ENCODE data around the gene ANKRD12. TPM values are rescaled to one million over a fixed set of nuclear protein-coding genes. Genes with fewer than 3 reads are reported as not detected.
"Not testable (repeated sequence)": the region's sequence is repeated elsewhere in the genome, so short reads cannot be mapped to it uniquely, and the experiment has no call there.

The ANKRD12 gene
- polyA plus RNA-seq, 2 donors, result 6.1 to 33.0 TPM

DNA sequence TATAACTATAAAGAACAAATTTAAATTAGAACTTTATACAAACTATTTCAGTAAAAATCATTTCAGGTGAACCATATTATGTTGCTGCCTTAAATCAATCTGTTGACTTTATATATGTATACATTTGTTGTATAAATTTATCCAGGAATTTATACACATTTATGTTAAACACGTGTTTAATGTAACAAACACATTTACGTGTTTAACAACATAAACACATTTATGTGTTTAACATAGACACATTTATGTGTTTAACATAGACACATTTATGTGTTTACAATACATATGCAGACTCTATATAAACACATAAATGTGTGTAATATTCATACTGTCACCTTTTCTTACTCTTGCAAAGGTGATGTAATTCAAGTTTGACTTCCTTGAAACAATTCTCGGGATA, 122.6 kb downstream of the ANKRD12 start:
- Histone ChIP-seq H3K9me3 (ENCODE audit: control insufficient read depth in 2 of 2, insufficient read depth in 1 of 2, low read depth in 1 of 2, low read length in 1 of 2) (no peaks in the 10 kb centered on the region), H3K4me3 (ENCODE audit: low read depth in 1 of 2, low read length in 2 of 2) (no peak overlapping the region), H3K4me1 (ENCODE audit: control insufficient read depth in 2 of 2, insufficient read depth in 2 of 2, low read length in 1 of 2) (no peaks in the 10 kb centered on the region), H3K27ac (ENCODE audit: low read depth in 2 of 2, low read length in 1 of 2) (no peak overlapping the region), H3K27me3 (ENCODE audit: control insufficient read depth in 1 of 2, insufficient read depth in 2 of 2, low read length in 2 of 2) (no peaks in the 10 kb centered on the region), H3K36me3 (ENCODE audit: control insufficient read depth in 2 of 2, insufficient read depth in 2 of 2, low read length in 1 of 2) (no peaks in the 10 kb centered on the region)
- WGBS, 2 donors, result 89 to 92% methylated on average over 3 of the region's 3 CpGs

- Histone ChIP-seq H3K9me3 (ENCODE audit: control insufficient read depth in 2 of 2, insufficient read depth in 1 of 2, low read depth in 1 of 2, low read length in 1 of 2) (no peaks in the 10 kb centered on the region), H3K36me3 (ENCODE audit: control insufficient read depth in 2 of 2, insufficient read depth in 2 of 2, low read length in 1 of 2) (peaks cover 0 to 5% of the 10 kb centered on the region in 2 donors), H3K4me1 (ENCODE audit: control insufficient read depth in 2 of 2, insufficient read depth in 2 of 2, low read length in 1 of 2) (no peaks in the 10 kb centered on the region), H3K4me3 (ENCODE audit: low read depth in 1 of 2, low read length in 2 of 2) (no peak overlapping the region), H3K27ac (ENCODE audit: low read depth in 2 of 2, low read length in 1 of 2) (no peak overlapping the region), H3K27me3 (ENCODE audit: control insufficient read depth in 1 of 2, insufficient read depth in 2 of 2, low read length in 2 of 2) (no peaks in the 10 kb centered on the region)
- WGBS, 2 donors, result 82 to 87% methylated on average over 4 of the region's 4 CpGs
These were observed 124.1 kb downstream of the ANKRD12 start for GRCh38 chr18:9260388-9261380.

DNA sequence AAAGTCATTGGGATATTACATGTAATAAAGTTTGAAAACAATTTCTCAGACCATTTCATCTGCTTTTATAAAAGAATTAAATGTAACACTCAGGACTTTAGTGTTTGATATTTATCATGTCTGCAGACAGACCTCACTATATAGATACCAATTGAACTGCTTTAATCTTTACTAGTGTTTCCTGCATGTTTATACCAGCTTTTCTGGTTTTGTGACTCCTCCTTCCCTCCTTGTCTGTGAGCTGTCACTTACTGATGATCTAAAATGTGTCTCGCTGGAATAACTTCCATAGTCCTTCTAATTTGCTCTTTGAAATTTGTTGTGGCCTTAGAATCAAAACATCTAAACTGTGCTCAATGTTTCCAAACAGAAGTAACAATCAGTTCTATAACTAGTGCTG, 126.7 kb downstream of the ANKRD12 start:
- H3K36me3 ChIP-seq (ENCODE audit: control insufficient read depth in 2 of 2, insufficient read depth in 2 of 2, low read length in 1 of 2), result peaks cover 0 to 5% of the 10 kb centered on the region in 2 donors
- H3K27ac ChIP-seq (ENCODE audit: low read depth in 2 of 2, low read length in 1 of 2), result no peak overlapping the region
- 83 to 90% methylated on average over 1 of the region's 1 CpG for WGBS, 2 donors
- no peaks in the 10 kb centered on the region for H3K9me3 ChIP-seq (ENCODE audit: control insufficient read depth in 2 of 2, insufficient read depth in 1 of 2, low read depth in 1 of 2, low read length in 1 of 2)
- H3K27me3 ChIP-seq (ENCODE audit: control insufficient read depth in 1 of 2, insufficient read depth in 2 of 2, low read length in 2 of 2), result no peaks in the 10 kb centered on the region
- H3K4me3 ChIP-seq (ENCODE audit: low read depth in 1 of 2, low read length in 2 of 2), result no peak overlapping the region
- no peaks in the 10 kb centered on the region for H3K4me1 ChIP-seq (ENCODE audit: control insufficient read depth in 2 of 2, insufficient read depth in 2 of 2, low read length in 1 of 2)

- H3K27me3 ChIP-seq (ENCODE audit: control insufficient read depth in 1 of 2, insufficient read depth in 2 of 2, low read length in 2 of 2); H3K27ac ChIP-seq (ENCODE audit: low read depth in 2 of 2, low read length in 1 of 2); H3K4me3 ChIP-seq (ENCODE audit: low read depth in 1 of 2, low read length in 2 of 2); H3K9me3 ChIP-seq (ENCODE audit: control insufficient read depth in 2 of 2, insufficient read depth in 1 of 2, low read depth in 1 of 2, low read length in 1 of 2); H3K4me1 ChIP-seq (ENCODE audit: control insufficient read depth in 2 of 2, insufficient read depth in 2 of 2, low read length in 1 of 2); H3K36me3 ChIP-seq (ENCODE audit: control insufficient read depth in 2 of 2, insufficient read depth in 2 of 2, low read length in 1 of 2): not testable (repeated sequence)
- 96 to 98% methylated on average over 14 to 15 of the region's 15 CpGs for WGBS, 2 donors
These were observed 128.2 kb downstream of the ANKRD12 start for GRCh38 chr18:9264797-9265196.

- WGBS, 2 donors, result 86 to 94% methylated on average over 2 of the region's 2 CpGs
These were observed 136.6 kb downstream of the ANKRD12 start for GRCh38 chr18:9273221-9273620.

DNA sequence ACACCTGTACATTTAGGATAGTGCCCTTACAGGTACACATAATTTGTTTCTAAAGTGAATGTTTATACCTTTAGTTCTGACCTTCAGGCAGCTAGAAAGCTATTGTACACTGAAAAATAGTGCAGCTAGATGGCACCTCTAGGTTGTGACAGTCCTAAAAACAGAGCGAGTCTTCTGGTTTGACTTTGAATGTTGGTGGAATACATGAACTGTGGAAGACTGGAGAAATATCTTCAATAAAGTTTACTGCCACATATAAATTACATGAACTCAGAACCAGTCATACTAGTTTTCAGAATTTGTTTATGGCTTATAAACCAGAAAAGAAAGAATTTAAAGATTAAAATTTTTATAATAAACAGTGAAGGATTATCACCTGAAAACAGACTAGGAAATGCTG, 139.3 kb downstream of the ANKRD12 start:
- peaks cover 0 to 5% of the 10 kb centered on the region in 2 donors for H3K36me3 ChIP-seq (ENCODE audit: control insufficient read depth in 2 of 2, insufficient read depth in 2 of 2, low read length in 1 of 2)
- H3K27me3 ChIP-seq (ENCODE audit: control insufficient read depth in 1 of 2, insufficient read depth in 2 of 2, low read length in 2 of 2), result no peaks in the 10 kb centered on the region
- 86 to 96% methylated on average over 1 of the region's 1 CpG for WGBS, 2 donors
- no peak overlapping the region for H3K4me3 ChIP-seq (ENCODE audit: low read depth in 1 of 2, low read length in 2 of 2)
- H3K4me1 ChIP-seq (ENCODE audit: control insufficient read depth in 2 of 2, insufficient read depth in 2 of 2, low read length in 1 of 2), result no peaks in the 10 kb centered on the region
- no peak overlapping the region for H3K27ac ChIP-seq (ENCODE audit: low read depth in 2 of 2, low read length in 1 of 2)
- H3K9me3 ChIP-seq (ENCODE audit: control insufficient read depth in 2 of 2, insufficient read depth in 1 of 2, low read depth in 1 of 2, low read length in 1 of 2), result no peaks in the 10 kb centered on the region

More at GRCh38 chr18:9273221-9273620, 136.6 kb downstream of the ANKRD12 start:
- Histone ChIP-seq H3K9me3 (ENCODE audit: control insufficient read depth in 2 of 2, insufficient read depth in 1 of 2, low read depth in 1 of 2, low read length in 1 of 2) (no peaks in the 10 kb centered on the region), H3K4me1 (ENCODE audit: control insufficient read depth in 2 of 2, insufficient read depth in 2 of 2, low read length in 1 of 2) (no peaks in the 10 kb centered on the region), H3K36me3 (ENCODE audit: control insufficient read depth in 2 of 2, insufficient read depth in 2 of 2, low read length in 1 of 2) (peaks cover 0 to 3% of the 10 kb centered on the region in 2 donors), H3K4me3 (ENCODE audit: low read depth in 1 of 2, low read length in 2 of 2) (no peak overlapping the region), H3K27ac (ENCODE audit: low read depth in 2 of 2, low read length in 1 of 2) (no peak overlapping the region), H3K27me3 (ENCODE audit: control insufficient read depth in 1 of 2, insufficient read depth in 2 of 2, low read length in 2 of 2) (no peaks in the 10 kb centered on the region)

DNA sequence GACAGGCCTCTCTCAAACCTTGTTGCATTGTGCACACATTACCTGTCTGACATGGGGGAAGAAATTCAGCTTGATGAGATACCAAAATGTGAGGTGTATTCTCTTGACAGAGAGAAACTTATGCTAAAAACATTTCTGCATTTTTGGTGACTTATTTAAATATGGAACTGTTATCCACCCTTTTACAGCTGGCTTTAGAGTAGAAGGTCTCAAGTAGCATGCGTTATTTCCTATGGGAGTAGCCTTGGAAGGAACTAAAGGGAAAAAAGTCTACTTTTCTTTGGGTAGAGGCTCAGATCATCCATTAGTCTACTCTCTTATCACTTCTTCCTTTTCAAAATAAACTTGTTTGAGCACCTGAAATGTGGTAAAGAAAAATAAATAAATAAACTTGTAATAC, 141.4 kb downstream of the ANKRD12 start:
- peaks cover 0 to 5% of the 10 kb centered on the region in 2 donors for H3K36me3 ChIP-seq (ENCODE audit: control insufficient read depth in 2 of 2, insufficient read depth in 2 of 2, low read length in 1 of 2)
- WGBS, 2 donors, result 95 to 100% methylated on average over 1 of the region's 1 CpG
- no peak overlapping the region for H3K27ac ChIP-seq (ENCODE audit: low read depth in 2 of 2, low read length in 1 of 2)

GRCh38 chr18:9280849-9281248, 144.3 kb downstream of the ANKRD12 start:
- Histone ChIP-seq H3K9me3 (ENCODE audit: control insufficient read depth in 2 of 2, insufficient read depth in 1 of 2, low read depth in 1 of 2, low read length in 1 of 2) (no peaks in the 10 kb centered on the region), H3K27me3 (ENCODE audit: control insufficient read depth in 1 of 2, insufficient read depth in 2 of 2, low read length in 2 of 2) (no peaks in the 10 kb centered on the region), H3K36me3 (ENCODE audit: control insufficient read depth in 2 of 2, insufficient read depth in 2 of 2, low read length in 1 of 2) (peaks cover 0 to 5% of the 10 kb centered on the region in 2 donors), H3K4me3 (ENCODE audit: low read depth in 1 of 2, low read length in 2 of 2) (no peak overlapping the region), H3K4me1 (ENCODE audit: control insufficient read depth in 2 of 2, insufficient read depth in 2 of 2, low read length in 1 of 2) (no peaks in the 10 kb centered on the region), H3K27ac (ENCODE audit: low read depth in 2 of 2, low read length in 1 of 2) (no peak overlapping the region)
- WGBS, 2 donors, result 89 to 91% methylated on average over 5 of the region's 5 CpGs

More for the DNA sequence above, 141.4 kb downstream of the ANKRD12 start:
- Histone ChIP-seq H3K9me3 (ENCODE audit: control insufficient read depth in 2 of 2, insufficient read depth in 1 of 2, low read depth in 1 of 2, low read length in 1 of 2) (no peaks in the 10 kb centered on the region), H3K4me3 (ENCODE audit: low read depth in 1 of 2, low read length in 2 of 2) (no peak overlapping the region), H3K27me3 (ENCODE audit: control insufficient read depth in 1 of 2, insufficient read depth in 2 of 2, low read length in 2 of 2) (no peaks in the 10 kb centered on the region), H3K4me1 (ENCODE audit: control insufficient read depth in 2 of 2, insufficient read depth in 2 of 2, low read length in 1 of 2) (no peaks in the 10 kb centered on the region)

GRCh38 chr18:9281780-9282179, 145.2 kb downstream of the ANKRD12 start:
- no peaks in the 10 kb centered on the region for H3K4me1 ChIP-seq (ENCODE audit: control insufficient read depth in 2 of 2, insufficient read depth in 2 of 2, low read length in 1 of 2)
- H3K27me3 ChIP-seq (ENCODE audit: control insufficient read depth in 1 of 2, insufficient read depth in 2 of 2, low read length in 2 of 2), result no peaks in the 10 kb centered on the region
- H3K27ac ChIP-seq (ENCODE audit: low read depth in 2 of 2, low read length in 1 of 2), result no peak overlapping the region
- H3K9me3 ChIP-seq (ENCODE audit: control insufficient read depth in 2 of 2, insufficient read depth in 1 of 2, low read depth in 1 of 2, low read length in 1 of 2), result no peaks in the 10 kb centered on the region
- WGBS, 2 donors, result 92 to 96% methylated on average over 1 of the region's 1 CpG
- H3K4me3 ChIP-seq (ENCODE audit: low read depth in 1 of 2, low read length in 2 of 2), result no peak overlapping the region
- peaks cover 0 to 2% of the 10 kb centered on the region in 2 donors for H3K36me3 ChIP-seq (ENCODE audit: control insufficient read depth in 2 of 2, insufficient read depth in 2 of 2, low read length in 1 of 2)

- Histone ChIP-seq H3K36me3 (ENCODE audit: control insufficient read depth in 2 of 2, insufficient read depth in 2 of 2, low read length in 1 of 2) (peaks cover 0 to 2% of the 10 kb centered on the region in 2 donors), H3K4me3 (ENCODE audit: low read depth in 1 of 2, low read length in 2 of 2) (no peak overlapping the region), H3K4me1 (ENCODE audit: control insufficient read depth in 2 of 2, insufficient read depth in 2 of 2, low read length in 1 of 2) (no peaks in the 10 kb centered on the region), H3K27ac (ENCODE audit: low read depth in 2 of 2, low read length in 1 of 2) (no peak overlapping the region), H3K9me3 (ENCODE audit: control insufficient read depth in 2 of 2, insufficient read depth in 1 of 2, low read depth in 1 of 2, low read length in 1 of 2) (no peaks in the 10 kb centered on the region), H3K27me3 (ENCODE audit: control insufficient read depth in 1 of 2, insufficient read depth in 2 of 2, low read length in 2 of 2) (no peaks in the 10 kb centered on the region)
- 79 to 83% methylated on average over 2 of the region's 2 CpGs for WGBS, 2 donors
These were observed 147.2 kb downstream of the ANKRD12 start for GRCh38 chr18:9283791-9284190.

Measured in esophagus (tissue), 2 donors.